HG02970 (cell line): ENCODE data around the gene DELE1.

Experiments
- ATAC-seq: cut with Tn5 transposase; IDR thresholded peaks from one replicate; pipeline ENCODE4 v1.9.1; 2021; ENCODE audit warnings: mild to moderate bottlenecking, moderate library complexity, moderate number of reproducible peaks; ENCODE audit not compliant: unreplicated experiment, low FRiP score

The DELE1 gene

GRCh38 chr5:141923448-141924313, at the start of gene DELE1:
TSS of gene DELE1 (plus strand) at chr5:141923871. CDS start at chr5:141923942, 71 bp downstream.
- peak; percentile 94 for ATAC-seq

- ATAC-seq = no peak
These were observed 49.8 kb upstream of the DELE1 start for GRCh38 chr5:141873933-141874261.

- no peak for ATAC-seq
These were observed 49.3 kb upstream of the DELE1 start for GRCh38 chr5:141874262-141874964.

GRCh38 chr5:141875022-141875740, 48.5 kb upstream of the DELE1 start:
- no peak for ATAC-seq

GRCh38 chr5:141875795-141876627, 47.7 kb upstream of the DELE1 start:
- no peak for ATAC-seq

GRCh38 chr5:141876628-141877355, 46.9 kb upstream of the DELE1 start:
- ATAC-seq = no peak

GRCh38 chr5:141877356-141878185, 46.1 kb upstream of the DELE1 start:
- no peak for ATAC-seq

GRCh38 chr5:141878186-141878710, 45.4 kb upstream of the DELE1 start, which contains the start of gene PCDH1:
TSS of gene PCDH1 (minus strand) at chr5:141878410. CDS start at chr5:141878262, 148 bp downstream.
- no peak for ATAC-seq

GRCh38 chr5:141878711-141879425, 44.8 kb upstream of the DELE1 start:
- ATAC-seq = no peak

GRCh38 chr5:141879426-141879759, 44.3 kb upstream of the DELE1 start:
- no peak for ATAC-seq

- ATAC-seq = no peak
These were observed 43.5 kb upstream of the DELE1 start for GRCh38 chr5:141879941-141880738.

- ATAC-seq = no peak
These were observed 42.5 kb upstream of the DELE1 start for GRCh38 chr5:141880961-141881801.

- ATAC-seq = no peak
These were observed 41.8 kb upstream of the DELE1 start for GRCh38 chr5:141881886-141882285.

- ATAC-seq = no peak
These were observed 41.0 kb upstream of the DELE1 start for GRCh38 chr5:141882594-141883183.

- no peak for ATAC-seq
These were observed 40.3 kb upstream of the DELE1 start for GRCh38 chr5:141883184-141883891.
